Mucosa of stomach (tissue), 1 donor: ENCODE results near the gene SACS.

Experiments used
- H3K27me3 ChIP-seq: one replicate; pipeline ENCODE4 v1.7.0; 2013; ENCODE audit warnings: mild to moderate bottlenecking, low read length; ENCODE audit not compliant: control insufficient read depth, insufficient read depth
- H3K36me3 ChIP-seq: one replicate; pipeline ENCODE4 v1.7.0; 2013; ENCODE audit warnings: low read length; ENCODE audit not compliant: control insufficient read depth, insufficient read depth
- H3K4me1 ChIP-seq: one replicate; pipeline ENCODE4 v1.7.0; 2013; ENCODE audit warnings: mild to moderate bottlenecking, low read length; ENCODE audit not compliant: control insufficient read depth, insufficient read depth
- H3K4me3 ChIP-seq: one replicate; pipeline ENCODE4 v1.7.0; 2013; ENCODE audit warnings: low read length
- H3K9ac ChIP-seq: one replicate; pipeline ENCODE4 v1.7.0; 2013; ENCODE audit warnings: mild to moderate bottlenecking, low read length, moderate library complexity
- H3K9me3 ChIP-seq: one replicate; pipeline ENCODE4 v1.7.0; 2013; ENCODE audit warnings: mild to moderate bottlenecking, low read length, moderate library complexity; ENCODE audit not compliant: control insufficient read depth
- donor health status: Pancreatic carcinoma.

Gene SACS

GRCh38 chr13:23463661-23464060, 30.2 kb upstream of the SACS start:
- Histone ChIP-seq H3K4me1 (no peaks in the 10 kb centered on the region), H3K36me3 (no peaks in the 10 kb centered on the region), H3K27me3 (peaks cover 18% of the 10 kb centered on the region), H3K9ac (no peak overlapping the region), H3K9me3 (no peaks in the 10 kb centered on the region), H3K4me3 (no peak overlapping the region)

GRCh38 chr13:23462815-23463559, 29.5 kb upstream of the SACS start:
- H3K9ac ChIP-seq, result no peak overlapping the region
- no peaks in the 10 kb centered on the region for H3K4me1 ChIP-seq
- H3K4me3 ChIP-seq, result no peak overlapping the region
- H3K36me3 ChIP-seq, result no peaks in the 10 kb centered on the region
- peaks cover 18% of the 10 kb centered on the region for H3K27me3 ChIP-seq
- H3K9me3 ChIP-seq, result no peaks in the 10 kb centered on the region

DNA sequence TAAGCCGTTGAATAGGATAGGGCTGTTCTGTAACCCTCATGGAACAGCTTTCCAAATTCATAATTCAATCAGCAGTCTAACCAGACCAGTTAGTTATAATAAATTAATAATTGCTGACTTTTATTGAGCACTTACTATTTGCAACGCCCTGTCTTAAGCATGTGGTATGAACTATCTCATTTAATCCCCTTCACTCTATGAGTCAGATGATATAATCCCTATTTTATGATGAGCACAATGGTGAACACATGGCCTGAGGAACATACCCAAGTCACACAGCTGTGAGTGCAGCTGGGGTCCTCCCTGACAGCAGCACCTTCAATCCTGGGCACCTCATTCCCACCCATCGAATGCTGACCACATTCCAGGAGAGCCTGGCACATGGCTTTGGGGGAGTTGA, 28.0 kb upstream of the SACS start:
- H3K9me3 ChIP-seq, result no peaks in the 10 kb centered on the region
- H3K36me3 ChIP-seq, result no peaks in the 10 kb centered on the region
- no peaks in the 10 kb centered on the region for H3K4me1 ChIP-seq
- H3K4me3 ChIP-seq, result no peak overlapping the region
- H3K9ac ChIP-seq, result no peak overlapping the region
- H3K27me3 ChIP-seq, result peaks cover 18% of the 10 kb centered on the region

DNA sequence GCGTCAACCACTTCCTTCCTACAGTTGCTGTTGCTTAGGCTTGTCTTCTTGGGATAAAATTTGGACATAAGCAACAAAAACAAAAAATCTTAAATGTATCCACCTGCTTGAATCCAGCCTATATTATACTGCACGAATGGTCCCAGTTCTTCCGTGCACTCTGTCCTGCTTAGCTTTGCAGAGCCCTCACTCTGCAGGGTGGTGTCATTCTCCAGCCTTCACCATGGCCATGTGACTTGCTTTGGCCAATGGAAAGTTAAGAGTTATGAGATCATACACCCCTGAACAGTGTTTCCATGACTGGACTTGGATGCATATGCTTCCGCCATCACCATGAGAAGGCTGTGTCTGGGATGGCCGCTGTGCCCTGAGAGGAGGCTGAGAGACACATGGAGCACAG, 27.4 kb upstream of the SACS start:
- H3K4me3 ChIP-seq, result no peak overlapping the region
- H3K4me1 ChIP-seq, result no peaks in the 10 kb centered on the region
- H3K9ac ChIP-seq, result no peak overlapping the region
- no peaks in the 10 kb centered on the region for H3K9me3 ChIP-seq
- H3K27me3 ChIP-seq, result peaks cover 16% of the 10 kb centered on the region
- no peaks in the 10 kb centered on the region for H3K36me3 ChIP-seq

DNA sequence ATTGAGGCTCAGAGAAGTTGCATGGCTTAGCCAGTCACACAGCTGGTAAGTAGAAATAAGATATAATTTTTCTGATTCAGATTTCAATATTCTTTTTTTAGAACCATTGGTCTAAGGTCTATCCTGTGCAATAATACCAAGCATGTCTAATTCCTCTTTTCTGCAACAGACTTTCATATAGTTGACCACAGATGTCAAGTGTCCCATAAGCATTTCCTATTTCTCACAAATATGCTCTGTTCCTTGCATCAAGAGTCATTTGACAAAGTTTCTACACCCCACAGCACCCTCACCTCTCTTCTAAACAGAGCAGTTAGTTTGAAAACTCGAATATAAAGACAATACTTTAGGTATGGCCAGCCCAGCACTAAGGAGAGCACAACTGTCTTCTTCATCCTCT, 26.8 kb upstream of the SACS start:
- Histone ChIP-seq H3K4me1 (no peaks in the 10 kb centered on the region), H3K4me3 (no peak overlapping the region), H3K9me3 (no peaks in the 10 kb centered on the region), H3K27me3 (peaks cover 10% of the 10 kb centered on the region), H3K36me3 (no peaks in the 10 kb centered on the region), H3K9ac (no peak overlapping the region)

DNA sequence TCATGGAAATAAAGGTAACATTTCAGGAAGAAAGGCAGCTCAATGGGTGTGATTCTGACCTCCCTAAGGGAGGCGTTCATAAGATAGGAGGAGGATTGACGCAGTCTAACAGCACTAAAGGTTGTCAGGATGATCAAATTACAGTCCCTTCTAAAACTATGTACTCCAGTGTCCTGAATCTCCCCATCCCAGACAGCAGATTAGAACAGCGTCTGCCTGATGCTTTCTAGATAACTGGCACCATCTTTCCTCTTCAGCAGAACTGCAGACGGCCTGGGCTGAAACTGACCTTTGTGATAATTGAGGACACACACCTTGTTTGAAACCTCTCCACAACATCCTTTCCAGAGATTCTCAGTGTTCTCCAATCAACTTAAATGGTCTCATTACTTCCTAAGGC, 25.5 kb upstream of the SACS start:
- H3K27me3 ChIP-seq, result peaks cover 7% of the 10 kb centered on the region
- H3K4me1 ChIP-seq, result no peaks in the 10 kb centered on the region
- no peaks in the 10 kb centered on the region for H3K9me3 ChIP-seq
- H3K4me3 ChIP-seq, result no peak overlapping the region
- H3K36me3 ChIP-seq, result no peaks in the 10 kb centered on the region
- H3K9ac ChIP-seq, result no peak overlapping the region

DNA sequence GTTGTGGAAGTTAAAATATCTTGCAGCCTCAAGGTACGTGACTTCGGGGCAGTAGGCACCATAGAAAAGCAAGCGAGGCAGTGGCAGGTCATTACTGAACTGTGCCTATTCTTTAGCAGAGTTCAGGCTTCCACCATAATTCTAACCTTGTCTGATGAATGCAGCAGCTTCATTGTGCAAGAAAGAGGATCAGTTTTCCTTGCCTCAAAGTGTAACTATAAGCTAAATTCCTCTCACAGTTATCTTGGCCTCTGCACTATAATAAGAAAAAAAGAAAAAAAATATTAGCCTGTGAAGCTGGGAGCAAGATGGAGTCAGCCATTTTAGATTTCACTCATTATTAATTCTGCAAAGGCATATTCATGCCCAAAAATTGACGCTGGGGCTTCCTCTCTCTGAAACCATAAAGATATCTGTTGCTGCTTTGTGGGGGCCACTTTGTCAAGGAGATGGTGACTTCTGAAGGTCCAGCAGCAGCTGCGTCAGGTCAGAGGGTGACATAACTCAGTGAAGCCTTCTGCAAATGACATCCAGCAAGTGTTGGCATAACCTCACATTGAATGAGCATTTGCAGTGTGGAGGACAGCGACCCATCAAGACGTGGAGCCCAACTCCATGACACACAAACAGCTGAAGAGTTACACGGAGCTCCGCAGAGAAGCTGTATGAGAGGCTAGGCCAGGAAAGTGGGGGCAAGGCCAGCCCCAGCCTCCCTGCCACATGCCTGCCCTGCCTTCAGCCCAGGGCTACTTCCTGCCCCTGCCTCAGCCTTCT, 23.1 kb upstream of the SACS start:
- H3K27me3 ChIP-seq, result no peaks in the 10 kb centered on the region
- H3K4me3 ChIP-seq, result no peak overlapping the region
- no peaks in the 10 kb centered on the region for H3K36me3 ChIP-seq
- no peaks in the 10 kb centered on the region for H3K4me1 ChIP-seq
- H3K9ac ChIP-seq, result no peak overlapping the region
- H3K9me3 ChIP-seq, result no peaks in the 10 kb centered on the region

DNA sequence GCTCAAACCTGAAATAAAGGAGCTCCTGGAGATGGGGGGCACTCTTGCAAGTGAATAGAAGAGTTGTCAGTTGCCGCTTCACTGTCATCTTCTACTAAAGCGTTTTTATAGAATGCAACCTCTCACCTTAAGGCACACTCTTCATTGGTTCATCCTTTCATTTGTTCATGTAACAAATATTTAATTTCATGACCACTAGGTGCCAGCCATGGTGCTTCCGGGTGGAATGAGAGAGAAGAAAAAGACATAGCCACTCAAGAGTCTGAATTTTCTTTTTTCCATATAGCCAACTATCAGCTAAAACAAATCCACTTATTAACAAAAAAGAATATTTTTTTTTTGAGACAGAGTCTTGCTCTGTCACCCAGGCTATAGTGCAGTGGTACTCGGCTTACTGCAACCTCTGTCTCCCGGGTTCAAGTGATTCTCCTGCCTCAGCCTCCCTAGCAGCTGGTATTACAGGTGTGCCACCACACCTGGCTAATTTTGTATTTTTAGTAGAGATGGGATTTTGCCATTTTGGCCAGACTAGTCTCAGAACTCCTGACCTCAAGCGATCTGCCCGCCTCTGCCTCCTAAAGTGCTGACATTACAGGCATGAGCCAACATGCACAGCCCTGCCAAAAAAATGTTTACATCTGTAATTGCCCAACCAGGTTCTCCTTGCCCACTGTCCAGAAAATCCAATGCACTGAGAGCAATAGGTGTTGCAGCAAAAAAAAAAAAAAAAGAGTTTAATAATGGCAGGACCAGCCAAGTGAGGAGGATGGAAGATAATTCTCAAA, 22.1 kb upstream of the SACS start:
- no peaks in the 10 kb centered on the region for H3K36me3 ChIP-seq
- no peaks in the 10 kb centered on the region for H3K9me3 ChIP-seq
- no peak overlapping the region for H3K9ac ChIP-seq
- H3K4me1 ChIP-seq, result no peaks in the 10 kb centered on the region
- H3K4me3 ChIP-seq, result no peak overlapping the region
- no peaks in the 10 kb centered on the region for H3K27me3 ChIP-seq

GRCh38 chr13:23453132-23453531, 19.6 kb upstream of the SACS start:
- H3K36me3 ChIP-seq, result no peaks in the 10 kb centered on the region
- H3K9me3 ChIP-seq, result no peaks in the 10 kb centered on the region
- H3K4me1 ChIP-seq, result no peaks in the 10 kb centered on the region

GRCh38 chr13:23450340-23451046, 17.0 kb upstream of the SACS start:
- no peaks in the 10 kb centered on the region for H3K4me1 ChIP-seq
- H3K36me3 ChIP-seq, result no peaks in the 10 kb centered on the region
- H3K27me3 ChIP-seq, result no peaks in the 10 kb centered on the region
- no peaks in the 10 kb centered on the region for H3K9me3 ChIP-seq
- no peak overlapping the region for H3K9ac ChIP-seq
- no peak overlapping the region for H3K4me3 ChIP-seq

More at GRCh38 chr13:23453132-23453531, 19.6 kb upstream of the SACS start:
- Histone ChIP-seq H3K4me3 (no peak overlapping the region), H3K27me3 (no peaks in the 10 kb centered on the region), H3K9ac (no peak overlapping the region)

GRCh38 chr13:23449398-23450162, 16.1 kb upstream of the SACS start:
- Histone ChIP-seq H3K27me3 (no peaks in the 10 kb centered on the region), H3K4me3 (no peak overlapping the region), H3K4me1 (no peaks in the 10 kb centered on the region), H3K36me3 (no peaks in the 10 kb centered on the region), H3K9ac (no peak overlapping the region), H3K9me3 (no peaks in the 10 kb centered on the region)
